ENCODE data around the gene GGA1.

DNA sequence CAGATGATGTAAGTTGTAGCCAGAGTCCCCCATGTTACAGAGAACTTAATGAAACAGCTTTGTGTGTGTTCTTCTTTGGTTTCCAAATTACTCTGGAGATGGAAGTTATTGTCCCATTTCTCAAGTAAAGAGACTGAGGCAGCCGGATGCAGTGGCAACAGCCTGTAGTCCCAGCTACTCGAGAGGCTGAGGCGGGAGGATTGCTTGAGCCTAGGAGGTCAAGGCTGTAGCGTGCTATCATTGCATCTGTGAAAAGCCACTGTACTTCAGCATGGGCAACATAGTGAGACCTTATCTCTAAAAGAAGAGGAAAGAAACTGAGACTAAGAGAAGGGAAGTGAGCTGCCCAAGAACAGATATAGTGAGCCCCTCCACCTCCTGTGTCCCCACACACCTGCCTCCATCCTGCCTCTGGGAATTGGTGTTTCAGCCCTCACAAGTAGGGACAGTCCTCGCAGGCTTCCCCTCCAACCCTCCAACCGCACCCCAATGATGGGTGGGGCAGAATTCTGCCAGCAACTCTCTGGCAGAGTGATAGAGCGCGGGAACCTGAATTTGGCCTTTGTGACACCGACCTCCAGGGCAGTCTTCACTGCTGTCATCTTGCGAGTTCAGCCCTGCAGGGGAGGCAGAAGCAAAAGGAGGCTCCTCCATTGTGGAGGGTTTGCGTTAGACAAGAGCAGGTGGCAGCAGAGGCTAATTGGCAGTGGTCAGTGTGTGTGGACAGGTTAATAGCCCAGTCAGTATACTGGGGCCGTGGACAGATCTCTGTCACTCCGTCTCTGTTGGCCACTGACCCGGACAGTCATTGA is 51.5 kb downstream of the GGA1 start:
- TF ChIP-seq TAF1 (IDR thresholded peaks at IDR 0.05; ENCODE audit: borderline replicate concordance, low read depth, low read length) (no peak), POLR2A (IDR thresholded peaks at IDR 0.05; ENCODE audit: low read depth, low read length) (no peak)
